C4-2B (cell line): ENCODE data around the gene OR51B6.

ENCODE experiments used
- CTCF ChIP-seq: fragments of 450-650 bp; conservative IDR thresholded peaks from 2 replicates; pipeline ENCODE4 v1.5.1; 2017; ENCODE audit warnings: mild to moderate bottlenecking
- ZFX ChIP-seq: fragments of 450-650 bp; IDR thresholded peaks from 2 replicates; pipeline ENCODE4 v1.6.1; 2017

- no peak for TF ChIP-seq CTCF
- no peak for TF ChIP-seq ZFX
Observed at GRCh38 chr11:5351208-5351607, at the start of gene OR51B6.
